Measurements from ENCODE around the gene TOP2B.

Gene TOP2B

GRCh38 chr3:25620493-25620892 is 44.2 kb downstream of the TOP2B start:
- DNase-seq (ENCODE audit: low read depth, low spot score): no peak

- DNase-seq (ENCODE audit: low read depth, low spot score): no peak
Observed at GRCh38 chr3:25619382-25619781, 45.3 kb downstream of the TOP2B start.

GRCh38 chr3:25618028-25618427 is 46.7 kb downstream of the TOP2B start:
- DNase-seq (ENCODE audit: low read depth, low spot score): no peak

- DNase-seq (ENCODE audit: low read depth, low spot score): no peak
Observed at GRCh38 chr3:25611193-25611592, 53.5 kb downstream of the TOP2B start.

- DNase-seq (ENCODE audit: low read depth, low spot score): no peak
Observed at GRCh38 chr3:25610779-25611178, 53.9 kb downstream of the TOP2B start.

GRCh38 chr3:25610167-25610566 is 54.5 kb downstream of the TOP2B start:
- no peak for DNase-seq (ENCODE audit: low read depth, low spot score)

GRCh38 chr3:25604107-25604805 is 60.5 kb downstream of the TOP2B start:
- no peak for DNase-seq (ENCODE audit: low read depth, low spot score)

- no peak for DNase-seq (ENCODE audit: low read depth, low spot score)
Observed at GRCh38 chr3:25603703-25604102, 61.0 kb downstream of the TOP2B start.

GRCh38 chr3:25597535-25598101 is 67.1 kb downstream of the TOP2B start:
- no peak for DNase-seq (ENCODE audit: low read depth, low spot score)

GRCh38 chr3:25594007-25594502 is 70.7 kb downstream of the TOP2B start:
- no peak for DNase-seq (ENCODE audit: low read depth, low spot score)

GRCh38 chr3:25593001-25593400 is 71.7 kb downstream of the TOP2B start:
- no peak for DNase-seq (ENCODE audit: low read depth, low spot score)

- DNase-seq (ENCODE audit: low read depth, low spot score): no peak
Observed at GRCh38 chr3:25592510-25592968, 72.2 kb downstream of the TOP2B start.

GRCh38 chr3:25589783-25590258 is 74.9 kb downstream of the TOP2B start:
- no peak for DNase-seq (ENCODE audit: low read depth, low spot score)

GRCh38 chr3:25589104-25589782 is 75.5 kb downstream of the TOP2B start:
- no peak for DNase-seq (ENCODE audit: low read depth, low spot score)

GRCh38 chr3:25588441-25589103 is 76.1 kb downstream of the TOP2B start:
- DNase-seq (ENCODE audit: low read depth, low spot score): no peak

- DNase-seq (ENCODE audit: low read depth, low spot score): no peak
Observed at GRCh38 chr3:25587975-25588374, 76.7 kb downstream of the TOP2B start.

- no peak for DNase-seq (ENCODE audit: low read depth, low spot score)
Observed at GRCh38 chr3:25587526-25587925, 77.2 kb downstream of the TOP2B start.

GRCh38 chr3:25587094-25587493 is 77.6 kb downstream of the TOP2B start:
- no peak for DNase-seq (ENCODE audit: low read depth, low spot score)

- DNase-seq (ENCODE audit: low read depth, low spot score): no peak
Observed at GRCh38 chr3:25586553-25586952, 78.2 kb downstream of the TOP2B start.

GRCh38 chr3:25586167-25586505 is 78.6 kb downstream of the TOP2B start:
- DNase-seq (ENCODE audit: low read depth, low spot score): no peak

GRCh38 chr3:25585361-25586166 is 79.1 kb downstream of the TOP2B start:
- DNase-seq (ENCODE audit: low read depth, low spot score): no peak
